A673 (cell line): ENCODE results near the gene POLR3F.

Source experiments
- CTCF ChIP-seq: fragments of 300-800, 200-600 bp; sonication (generic); conservative IDR thresholded peaks from 2 replicates; pipeline ENCODE4 v1.5.1; 2017; ENCODE audit warnings: low read depth, mild to moderate bottlenecking, antibody characterized with exemption, low read length, moderate library complexity, mixed read lengths
- EZH2 ChIP-seq: fragments of 200-600 bp; sonication (generic); IDR thresholded peaks from 2 replicates; pipeline ENCODE4 v1.6.1; 2017; ENCODE audit warnings: borderline replicate concordance, low read depth, mild to moderate bottlenecking, mixed read lengths, antibody characterized with exemption, low read length; ENCODE audit not compliant: poor library complexity, severe bottlenecking

GRCh38 chr20:18440403-18440802 lies 26.8 kb upstream of the POLR3F start:
- TF ChIP-seq CTCF (no peak), EZH2 (no peak)
